SK-N-MC (cell line): ENCODE measurements around the gene PPARG.

ENCODE experiments used
- EZH2 ChIP-seq: fragments of 200-600 bp; sonication (generic); IDR thresholded peaks from one replicate; pipeline ENCODE4 v1.6.1; 2017; ENCODE audit warnings: antibody characterized with exemption
- POLR2AphosphoS5 ChIP-seq: IDR thresholded peaks from 2 replicates; pipeline ENCODE4 v1.6.1; 2012; ENCODE audit warnings: mild to moderate bottlenecking, low read depth, low read length, borderline replicate concordance

GRCh38 chr3:12444582-12445471 lies 156.0 kb downstream of the PPARG start:
- TF ChIP-seq EZH2 (no peak), POLR2AphosphoS5 (no peak)
